WTC11 (cell line): Measurements from ENCODE around the gene MRPS18B.

Experiments used
- AFF4 ChIP-seq: sonication (generic); formaldehyde crosslinking; IDR thresholded peaks from 2 replicates; pipeline ENCODE4 v1.8.1; 2023; ENCODE audit warnings: mild to moderate bottlenecking, missing genetic modification reagents, borderline replicate concordance
- CREM ChIP-seq: sonication (generic); formaldehyde crosslinking; IDR thresholded peaks from 2 replicates; pipeline ENCODE4 v1.8.1; 2022; ENCODE audit warnings: mild to moderate bottlenecking, missing genetic modification reagents, moderate library complexity
- CTCF ChIP-seq: fragments of 200-600 bp; IDR thresholded peaks from 2 replicates; pipeline ENCODE4 v1.8.0; 2022; ENCODE audit warnings: antibody characterized with exemption
- FOXJ3 ChIP-seq: sonication (generic); formaldehyde crosslinking; IDR thresholded peaks from 2 replicates; pipeline ENCODE4 v1.9.0; 2021; ENCODE audit warnings: missing genetic modification reagents, mild to moderate bottlenecking, borderline replicate concordance
- KAT7 ChIP-seq: sonication (generic); formaldehyde crosslinking; IDR thresholded peaks from 2 replicates; pipeline ENCODE4 v1.8.1; 2023; ENCODE audit warnings: missing genetic modification reagents, mild to moderate bottlenecking, borderline replicate concordance
- MAX ChIP-seq: sonication (generic); formaldehyde crosslinking; IDR thresholded peaks from 2 replicates; pipeline ENCODE4 v1.8.0; 2022; ENCODE audit warnings: mild to moderate bottlenecking, missing genetic modification reagents
- NFYB ChIP-seq: sonication (generic); formaldehyde crosslinking; conservative IDR thresholded peaks from 2 replicates; pipeline ENCODE4 v1.8.0; 2022; ENCODE audit warnings: low read depth, missing genetic modification reagents
- NR2C2 ChIP-seq: sonication (generic); formaldehyde crosslinking; IDR thresholded peaks from 2 replicates; pipeline ENCODE4 v1.8.0; 2022; ENCODE audit warnings: mild to moderate bottlenecking, missing genetic modification reagents
- NR3C1 ChIP-seq: sonication (generic); formaldehyde crosslinking; conservative IDR thresholded peaks from 2 replicates; pipeline ENCODE4 v1.8.1; 2023; ENCODE audit warnings: low read depth, mild to moderate bottlenecking, missing genetic modification reagents
- SMAD4 ChIP-seq: sonication (generic); formaldehyde crosslinking; IDR thresholded peaks from 2 replicates; pipeline ENCODE4 v1.8.0; 2022; ENCODE audit warnings: mild to moderate bottlenecking, missing genetic modification reagents
- USF2 ChIP-seq: sonication (generic); formaldehyde crosslinking; IDR thresholded peaks from 2 replicates; pipeline ENCODE4 v1.8.1; 2023; ENCODE audit warnings: mild to moderate bottlenecking, missing genetic modification reagents, moderate library complexity
- ZSCAN18 ChIP-seq: fragments of 250-450 bp; sonication (Bioruptor Pico); IDR thresholded peaks from 2 replicates; pipeline ENCODE4 v2.1.2; 2022; ENCODE audit warnings: mild to moderate bottlenecking, moderate library complexity

GRCh38 chr6:30610065-30610464 lies 7.6 kb upstream of the MRPS18B start:
- TF ChIP-seq USF2 (CRISPR knock-in tag): no peak
- no peak for TF ChIP-seq CTCF
- no peak for TF ChIP-seq CREM (CRISPR knock-in tag)
- no peak for TF ChIP-seq MAX (CRISPR knock-in tag)
- TF ChIP-seq SMAD4 (CRISPR knock-in tag): no peak
- no peak for TF ChIP-seq KAT7 (CRISPR knock-in tag)
- TF ChIP-seq ZSCAN18 (CRISPR knock-in tag): no peak
- no peak for TF ChIP-seq AFF4
- no peak for TF ChIP-seq NR2C2 (CRISPR knock-in tag)
- TF ChIP-seq NR3C1 (CRISPR knock-in tag): no peak
- TF ChIP-seq NFYB (CRISPR knock-in tag): no peak
- no peak for TF ChIP-seq FOXJ3 (CRISPR knock-in tag)
